ENCODE data around the gene FARSB.

GRCh38 chr2:222547083-222547482 is 108.8 kb downstream of the FARSB start:
- no peak for TF ChIP-seq CTCF (IDR thresholded peaks at IDR 0.05)
- TF ChIP-seq POLR2AphosphoS5 (IDR thresholded peaks at IDR 0.05; ENCODE audit: insufficient read depth in 1 of 2, low read depth in 1 of 2): no peak
- no peak for TF ChIP-seq POLR2A (IDR thresholded peaks at IDR 0.05)

All from vagina (tissue), 2 donors.